Adrenal gland (tissue), 5 donors: Measurements from ENCODE around the gene UBE2H.

Experiments used
- CTCF ChIP-seq, 6 experiments: fragments of 450-650 bp in 4 of 6; fragments of 200-600 bp in 2 of 6; sonication (generic) in 1 of 6; IDR thresholded peaks; 1 replicate in 5 of 6; 2 replicates in 1 of 6; pipeline versions ENCODE4 v1.5.1 to v1.8.0; 2016 to 2021; ENCODE audit warnings: antibody characterized with exemption in 6 of 6, mild to moderate bottlenecking in 2 of 6, moderate library complexity in 1 of 6
- POLR2A ChIP-seq, 2 donors: fragments of 450-650 bp; IDR thresholded peaks; one replicate each; pipeline ENCODE4 v1.6.1; 2017; ENCODE audit warnings: antibody characterized with exemption in 2 of 2, mild to moderate bottlenecking in 2 of 2, moderate library complexity in 1 of 2
- donor health status: DM: no; HTN: no; CAD: no.

DNA sequence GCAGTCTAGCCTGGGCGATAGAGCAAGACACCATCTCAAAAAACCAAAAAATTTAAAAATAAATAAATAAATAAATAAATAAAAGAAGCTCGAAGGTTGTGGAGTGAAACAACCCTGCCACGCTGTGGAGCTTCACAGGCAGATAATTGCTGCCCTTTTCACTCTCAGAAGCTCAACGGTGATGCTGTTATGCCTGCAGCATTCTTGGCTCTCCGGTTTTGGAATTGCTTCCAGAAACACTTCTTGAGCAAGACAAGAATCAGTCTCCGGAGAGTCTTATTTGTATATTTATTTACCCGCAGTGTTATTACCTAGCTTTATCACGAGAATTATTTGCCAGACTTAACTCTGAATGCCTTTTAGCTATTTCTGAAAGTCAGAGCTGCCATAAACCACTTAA lies 40.5 kb upstream of the UBE2H start:
- TF ChIP-seq CTCF (IDR thresholded peaks at IDR 0.05) (no peak), POLR2A (IDR thresholded peaks at IDR 0.05) (no peak)
